ENCODE results near the gene GRIP2.

Gene GRIP2

GRCh38 chr3:14487821-14488220 lies 52.3 kb downstream of the GRIP2 start:
- no peak overlapping the region for H3K4me3 ChIP-seq (ENCODE audit: low read depth, low read length)
- peaks cover 4 to 15% of the 10 kb centered on the region in 2 experiments; a peak in 2 of 3 replicates for H3K36me3 ChIP-seq (ENCODE audit: control insufficient read depth in 2 of 2, insufficient read depth in 1 of 2, low read length in 2 of 2)
- ChIA-PET POLR2A (no interaction called here), CTCF (interaction anchor here (0.6 kb wide), 1 partner anchor 285 kb away, joined by 3 read pairs; no protein-coding TSS in a partner anchor)
- H3K4me1 ChIP-seq (ENCODE audit: control insufficient read depth, insufficient read depth, low read length), result no peaks in the 10 kb centered on the region
- no peaks in the 10 kb centered on the region for H3K9me3 ChIP-seq (ENCODE audit: control insufficient read depth, insufficient read depth, low read depth, low read length)
- TF ChIP-seq ZNF18 (tag by site-specific recombination; IDR thresholded peaks at IDR 0.05) (no peak), ZBTB21 (tag by site-specific recombination; IDR thresholded peaks at IDR 0.05) (no peak), ZNF146 (tag by site-specific recombination; IDR thresholded peaks at IDR 0.05) (no peak), ZNF549 (tag by site-specific recombination; IDR thresholded peaks at IDR 0.05) (no peak), BCL11A (tag by site-specific recombination; IDR thresholded peaks at IDR 0.05; ENCODE audit: low read depth) (no peak), KLF7 (tag by site-specific recombination; IDR thresholded peaks at IDR 0.05; ENCODE audit: borderline replicate concordance) (no peak), YY1 (tag by site-specific recombination; IDR thresholded peaks at IDR 0.05) (no peak), ZNF555 (tag by site-specific recombination; conservative IDR thresholded peaks at IDR 0.05) (no peak), ZBTB48 (tag by site-specific recombination; IDR thresholded peaks at IDR 0.05) (no peak), PRDM10 (tag by site-specific recombination; IDR thresholded peaks at IDR 0.05) (no peak), ZNF529 (tag by site-specific recombination; IDR thresholded peaks at IDR 0.05; ENCODE audit: insufficient replicate concordance) (no peak), ZBTB20 (tag by site-specific recombination; IDR thresholded peaks at IDR 0.05) (no peak), ZNF37A (tag by site-specific recombination; IDR thresholded peaks at IDR 0.05) (no peak), ZBTB49 (tag by site-specific recombination; IDR thresholded peaks at IDR 0.05; ENCODE audit: low read depth) (no peak), ZNF202 (tag by site-specific recombination; IDR thresholded peaks at IDR 0.05; ENCODE audit: borderline replicate concordance) (no peak), ZSCAN30 (tag by site-specific recombination; IDR thresholded peaks at IDR 0.05) (no peak)
- H3K27ac ChIP-seq (ENCODE audit: extremely low read depth, low read depth, low read length), result no peak overlapping the region

GRCh38 chr3:14487086-14487485 lies 53.1 kb downstream of the GRIP2 start:
- Histone ChIP-seq H3K27ac (ENCODE audit: extremely low read depth, low read depth, low read length) (no peak overlapping the region), H3K36me3 (ENCODE audit: control insufficient read depth in 2 of 2, insufficient read depth in 1 of 2, low read length in 2 of 2) (peaks cover 4 to 15% of the 10 kb centered on the region in 2 experiments; a peak in 2 of 3 replicates), H3K4me1 (ENCODE audit: control insufficient read depth, insufficient read depth, low read length) (no peaks in the 10 kb centered on the region), H3K9me3 (ENCODE audit: control insufficient read depth, insufficient read depth, low read depth, low read length) (no peaks in the 10 kb centered on the region), H3K4me3 (ENCODE audit: low read depth, low read length) (no peak overlapping the region)
- ChIA-PET POLR2A (no interaction called here), CTCF (interaction anchor here (0.9 to 2.2 kb wide), 2 partner anchors 22 to 284 kb away, joined by 3 to 7 read pairs; no protein-coding TSS in a partner anchor)
- TF ChIP-seq ZNF404 (tag by site-specific recombination; IDR thresholded peaks at IDR 0.05), result no peak
- TF ChIP-seq ZNF747 (tag by site-specific recombination; IDR thresholded peaks at IDR 0.05), result no peak
- no peak for TF ChIP-seq ZNF266 (tag by site-specific recombination; IDR thresholded peaks at IDR 0.05; ENCODE audit: low read depth)
- no peak for TF ChIP-seq ZNF174 (tag by site-specific recombination; IDR thresholded peaks at IDR 0.05)
- TF ChIP-seq ZEB2 (tag by site-specific recombination; IDR thresholded peaks at IDR 0.05), result no peak
- TF ChIP-seq PRDM2 (tag by site-specific recombination; IDR thresholded peaks at IDR 0.05; ENCODE audit: borderline replicate concordance), result no peak
- no peak for TF ChIP-seq ZNF239 (tag by site-specific recombination; IDR thresholded peaks at IDR 0.05)
